ENCODE results near the gene TBX4. TPM values are rescaled to one million over a fixed set of nuclear protein-coding genes. Genes with fewer than 3 reads are reported as not detected.

The TBX4 gene
- total and polyA plus RNA-seq, 2 of the 13 experiments (the other 11 are each of a cell fraction or from before 2014, with no cell fraction given): 0.11 to 1.1 TPM

GRCh38 chr17:61425682-61426481 is 26.3 kb upstream of the TBX4 start (continued):
- TF ChIP-seq ZNF326 (CRISPR knock-in tag; IDR thresholded peaks at IDR 0.05; ENCODE audit: borderline replicate concordance) (no peak), ZNF296 (CRISPR knock-in tag; conservative IDR thresholded peaks at IDR 0.05) (no peak), ZNF543 (CRISPR knock-in tag; IDR thresholded peaks at IDR 0.05) (0 out of 2 replicates have a peak, but pooled peaks have one; percentile 3), ISX (CRISPR knock-in tag; conservative IDR thresholded peaks at IDR 0.05) (no peak), ZMAT3 (CRISPR knock-in tag; conservative IDR thresholded peaks at IDR 0.05) (no peak), ZNF230 (CRISPR knock-in tag; IDR thresholded peaks at IDR 0.05) (0 out of 2 replicates have a peak, but pooled peaks have one; percentile 57), PRPF4 (IDR thresholded peaks at IDR 0.05; ENCODE audit: low read depth, low read length, poor library complexity, severe bottlenecking) (no peak), ZNF18 (CRISPR knock-in tag; IDR thresholded peaks at IDR 0.05; ENCODE audit: insufficient replicate concordance) (no peak), ZNF513 (CRISPR knock-in tag; conservative IDR thresholded peaks at IDR 0.05) (no peak), ZNF567 (CRISPR knock-in tag; IDR thresholded peaks at IDR 0.05; ENCODE audit: borderline replicate concordance) (0 out of 2 replicates have a peak, but pooled peaks have one; percentile 71), KDM1A (CRISPR knock-in tag; IDR thresholded peaks at IDR 0.05) (peak; percentile 30; the same call in 1 of the 2 replicates), ZHX1 (CRISPR knock-in tag; IDR thresholded peaks at IDR 0.05; ENCODE audit: low read depth) (no peak), ZSCAN29 (CRISPR knock-in tag; conservative IDR thresholded peaks at IDR 0.05) (no peak; the same call in 1 of the 2 replicates), SALL1 (CRISPR knock-in tag; IDR thresholded peaks at IDR 0.05) (peak; percentile 73; the same call in 1 of the 2 replicates), ZEB1 (IDR thresholded peaks at IDR 0.05; ENCODE audit: insufficient replicate concordance, low read depth) (no peak)
- TF ChIP-seq, protein P1, sequence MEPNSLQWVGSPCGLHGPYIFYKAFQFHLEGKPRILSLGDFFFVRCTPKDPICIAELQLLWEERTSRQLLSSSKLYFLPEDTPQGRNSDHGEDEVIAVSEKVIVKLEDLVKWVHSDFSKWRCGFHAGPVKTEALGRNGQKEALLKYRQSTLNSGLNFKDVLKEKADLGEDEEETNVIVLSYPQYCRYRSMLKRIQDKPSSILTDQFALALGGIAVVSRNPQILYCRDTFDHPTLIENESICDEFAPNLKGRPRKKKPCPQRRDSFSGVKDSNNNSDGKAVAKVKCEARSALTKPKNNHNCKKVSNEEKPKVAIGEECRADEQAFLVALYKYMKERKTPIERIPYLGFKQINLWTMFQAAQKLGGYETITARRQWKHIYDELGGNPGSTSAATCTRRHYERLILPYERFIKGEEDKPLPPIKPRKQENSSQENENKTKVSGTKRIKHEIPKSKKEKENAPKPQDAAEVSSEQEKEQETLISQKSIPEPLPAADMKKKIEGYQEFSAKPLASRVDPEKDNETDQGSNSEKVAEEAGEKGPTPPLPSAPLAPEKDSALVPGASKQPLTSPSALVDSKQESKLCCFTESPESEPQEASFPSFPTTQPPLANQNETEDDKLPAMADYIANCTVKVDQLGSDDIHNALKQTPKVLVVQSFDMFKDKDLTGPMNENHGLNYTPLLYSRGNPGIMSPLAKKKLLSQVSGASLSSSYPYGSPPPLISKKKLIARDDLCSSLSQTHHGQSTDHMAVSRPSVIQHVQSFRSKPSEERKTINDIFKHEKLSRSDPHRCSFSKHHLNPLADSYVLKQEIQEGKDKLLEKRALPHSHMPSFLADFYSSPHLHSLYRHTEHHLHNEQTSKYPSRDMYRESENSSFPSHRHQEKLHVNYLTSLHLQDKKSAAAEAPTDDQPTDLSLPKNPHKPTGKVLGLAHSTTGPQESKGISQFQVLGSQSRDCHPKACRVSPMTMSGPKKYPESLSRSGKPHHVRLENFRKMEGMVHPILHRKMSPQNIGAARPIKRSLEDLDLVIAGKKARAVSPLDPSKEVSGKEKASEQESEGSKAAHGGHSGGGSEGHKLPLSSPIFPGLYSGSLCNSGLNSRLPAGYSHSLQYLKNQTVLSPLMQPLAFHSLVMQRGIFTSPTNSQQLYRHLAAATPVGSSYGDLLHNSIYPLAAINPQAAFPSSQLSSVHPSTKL (CRISPR knock-in tag; IDR thresholded peaks at IDR 0.05): peak; percentile 43
- TF ChIP-seq, protein P2, sequence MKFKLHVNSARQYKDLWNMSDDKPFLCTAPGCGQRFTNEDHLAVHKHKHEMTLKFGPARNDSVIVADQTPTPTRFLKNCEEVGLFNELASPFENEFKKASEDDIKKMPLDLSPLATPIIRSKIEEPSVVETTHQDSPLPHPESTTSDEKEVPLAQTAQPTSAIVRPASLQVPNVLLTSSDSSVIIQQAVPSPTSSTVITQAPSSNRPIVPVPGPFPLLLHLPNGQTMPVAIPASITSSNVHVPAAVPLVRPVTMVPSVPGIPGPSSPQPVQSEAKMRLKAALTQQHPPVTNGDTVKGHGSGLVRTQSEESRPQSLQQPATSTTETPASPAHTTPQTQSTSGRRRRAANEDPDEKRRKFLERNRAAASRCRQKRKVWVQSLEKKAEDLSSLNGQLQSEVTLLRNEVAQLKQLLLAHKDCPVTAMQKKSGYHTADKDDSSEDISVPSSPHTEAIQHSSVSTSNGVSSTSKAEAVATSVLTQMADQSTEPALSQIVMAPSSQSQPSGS (CRISPR knock-in tag; IDR thresholded peaks at IDR 0.05): peak; percentile 60; the same call in 1 of the 2 replicates

Data from HepG2 (cell line).